Lower lobe of right lung (tissue), 2 donors: ENCODE measurements around the gene ABCA1. TPM values are rescaled to one million over a fixed set of nuclear protein-coding genes. Genes with fewer than 3 reads are reported as not detected.
"Not testable (repeated sequence)": the region's sequence is repeated elsewhere in the genome, so short reads cannot be mapped to it uniquely, and the experiment has no call there.

ENCODE experiments used
- ATAC-seq, 2 donors: fragments of 200-7000 bp; cut with Tn5 transposase; one replicate each; pipeline ENCODE4 v1.9.1; 2020 to 2022; ENCODE audit warnings: mild to moderate bottlenecking in 2 of 2, moderate library complexity in 2 of 2
- DNase-seq: peaks from one replicate; pipeline ENCODE4 v3.0.0-alpha.2; 2020
- H3K27ac ChIP-seq: fragments of 200-600 bp; one replicate; pipeline ENCODE4 v1.8.0; 2022
- H3K27me3 ChIP-seq: fragments of 200-600 bp; one replicate; pipeline ENCODE4 v1.8.0; 2022; ENCODE audit warnings: low read depth
- H3K36me3 ChIP-seq: fragments of 200-600 bp; one replicate; pipeline ENCODE4 v1.8.0; 2022; ENCODE audit warnings: mild to moderate bottlenecking
- H3K4me1 ChIP-seq: fragments of 200-600 bp; one replicate; pipeline ENCODE4 v1.8.0; 2022
- H3K4me3 ChIP-seq: fragments of 200-600 bp; one replicate; pipeline ENCODE4 v1.8.0; 2022; ENCODE audit warnings: mild to moderate bottlenecking
- H3K9me3 ChIP-seq: fragments of 200-600 bp; one replicate; pipeline ENCODE4 v1.8.0; 2022
- CTCF ChIP-seq: fragments of 200-600 bp; IDR thresholded peaks from one replicate; pipeline ENCODE4 v1.8.0; 2022; ENCODE audit warnings: antibody characterized with exemption, mild to moderate bottlenecking
- intact Hi-C: fragments of 100-400 bp; cut with DNase I; formaldehyde crosslinking; loops from one replicate; pipeline ENCODE4 v1.11.0; 2022
- total RNA-seq: library from RNA; stranded (reverse); fragmentation: NEBNext Ultra II Directional; extraction: Animal tissue kit (Norgen Biotek cat#: 25700); gene quantifications from one replicate; pipeline ENCODE4 v1.2.1, GENCODE V29; 2021
- donor health status: DM: no; HTN: yes; CAD: no; lungs with severe emphysema.

The ABCA1 gene
- total RNA-seq, 1 donor from 2014 or later = 46.8 TPM

- Histone ChIP-seq H3K36me3 (peaks cover 43% of the 10 kb centered on the region), H3K27me3 (no peaks in the 10 kb centered on the region), H3K4me3 (no peak overlapping the region), H3K27ac (no peak overlapping the region), H3K9me3 (no peaks in the 10 kb centered on the region), H3K4me1 (peaks cover 16% of the 10 kb centered on the region)
- no peak for DNase-seq
- ATAC-seq = no peak
- TF ChIP-seq CTCF = no peak
- intact Hi-C loops = no loop called here
Measured at GRCh38 chr9:104900871-104901270, 27.1 kb downstream of the ABCA1 start.

- TF ChIP-seq CTCF = no peak
- peaks cover 10% of the 10 kb centered on the region for H3K4me1 ChIP-seq
- no peaks in the 10 kb centered on the region for H3K9me3 ChIP-seq
- no peak overlapping the region for H3K4me3 ChIP-seq
- ATAC-seq = no peak
- H3K27ac ChIP-seq = no peak overlapping the region
- no peak for DNase-seq
- intact Hi-C loops = no loop called here
- H3K36me3 ChIP-seq = peaks cover 43% of the 10 kb centered on the region
- no peaks in the 10 kb centered on the region for H3K27me3 ChIP-seq
Measured at GRCh38 chr9:104900324-104900723, 27.6 kb downstream of the ABCA1 start.

DNA sequence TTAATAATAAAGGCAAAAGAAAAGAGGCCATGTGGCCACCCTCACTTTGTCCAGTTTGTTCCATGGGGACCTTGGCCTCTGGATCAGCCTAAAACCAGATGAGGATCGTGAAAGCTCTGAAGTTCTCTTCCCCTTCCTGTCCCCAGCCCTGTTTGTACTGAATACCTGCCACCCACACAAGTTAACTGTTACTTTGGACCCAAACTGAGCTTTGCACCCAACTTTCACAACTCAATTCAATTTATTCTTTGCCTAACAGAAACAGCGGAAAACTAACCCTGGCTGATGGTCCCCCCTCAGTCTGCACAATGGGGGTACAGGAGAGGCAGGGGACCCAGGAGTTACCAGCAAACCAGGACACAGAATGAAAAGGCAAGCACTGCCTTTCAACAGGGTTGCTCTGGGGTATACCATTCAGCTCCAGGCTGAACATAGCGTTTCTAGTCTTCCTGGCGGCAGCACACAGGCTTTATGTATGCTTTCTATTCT lies 28.2 kb downstream of the ABCA1 start:
- Histone ChIP-seq H3K4me3 (no peak overlapping the region), H3K27ac (no peak overlapping the region), H3K36me3 (peaks cover 43% of the 10 kb centered on the region), H3K27me3 (no peaks in the 10 kb centered on the region), H3K9me3 (no peaks in the 10 kb centered on the region), H3K4me1 (peaks cover 10% of the 10 kb centered on the region)
- no peak for TF ChIP-seq CTCF
- ATAC-seq (no peak), DNase-seq (no peak)
- intact Hi-C loops = no loop called here

GRCh38 chr9:104898376-104898775 lies 29.6 kb downstream of the ABCA1 start:
- H3K4me1 ChIP-seq, intact Hi-C loops, H3K27ac ChIP-seq, H3K4me3 ChIP-seq, DNase-seq, H3K27me3 ChIP-seq, ATAC-seq, H3K9me3 ChIP-seq: not testable (repeated sequence)
- H3K36me3 ChIP-seq = peaks cover 39% of the 10 kb centered on the region

- Histone ChIP-seq H3K27me3 (no peaks in the 10 kb centered on the region), H3K27ac (no peak overlapping the region), H3K36me3 (peaks cover 25% of the 10 kb centered on the region), H3K4me3 (no peak overlapping the region), H3K4me1 (peaks cover 10% of the 10 kb centered on the region), H3K9me3 (no peaks in the 10 kb centered on the region)
- DNase-seq (no peak), ATAC-seq (no peak)
- TF ChIP-seq CTCF = no peak
- intact Hi-C loops = no loop called here
Measured at GRCh38 chr9:104896131-104896530, 31.8 kb downstream of the ABCA1 start.

DNA sequence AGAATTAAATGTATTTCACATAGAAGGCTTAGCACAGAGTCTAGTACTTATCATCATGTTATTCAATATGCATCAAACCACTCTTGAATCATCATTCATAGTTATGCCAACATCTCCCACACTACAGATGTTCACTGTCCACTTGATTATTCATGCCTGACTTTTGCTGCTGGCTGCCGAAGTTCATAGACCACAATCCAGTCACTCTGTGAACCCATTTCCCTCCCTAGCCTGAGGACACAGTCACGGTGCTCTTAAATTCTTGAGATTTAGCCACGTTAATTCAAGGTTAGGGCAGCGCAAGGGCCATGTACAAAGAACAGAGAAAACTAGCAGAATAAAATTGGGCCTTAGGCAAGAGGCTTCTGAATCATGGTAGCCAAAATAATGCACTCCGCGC lies 32.4 kb downstream of the ABCA1 start:
- no peaks in the 10 kb centered on the region for H3K9me3 ChIP-seq
- intact Hi-C loops = no loop called here
- no peak for TF ChIP-seq CTCF
- no peak for DNase-seq
- no peak overlapping the region for H3K4me3 ChIP-seq
- H3K4me1 ChIP-seq = peaks cover 5% of the 10 kb centered on the region
- H3K27me3 ChIP-seq = no peaks in the 10 kb centered on the region
- ATAC-seq = no peak
- peaks cover 20% of the 10 kb centered on the region for H3K36me3 ChIP-seq
- H3K27ac ChIP-seq = no peak overlapping the region
